ENCODE data around the gene PDZK1.
"Not testable (repeated sequence)": the region's sequence is repeated elsewhere in the genome, so short reads cannot be mapped to it uniquely, and the experiment has no call there.

Gene PDZK1

DNA sequence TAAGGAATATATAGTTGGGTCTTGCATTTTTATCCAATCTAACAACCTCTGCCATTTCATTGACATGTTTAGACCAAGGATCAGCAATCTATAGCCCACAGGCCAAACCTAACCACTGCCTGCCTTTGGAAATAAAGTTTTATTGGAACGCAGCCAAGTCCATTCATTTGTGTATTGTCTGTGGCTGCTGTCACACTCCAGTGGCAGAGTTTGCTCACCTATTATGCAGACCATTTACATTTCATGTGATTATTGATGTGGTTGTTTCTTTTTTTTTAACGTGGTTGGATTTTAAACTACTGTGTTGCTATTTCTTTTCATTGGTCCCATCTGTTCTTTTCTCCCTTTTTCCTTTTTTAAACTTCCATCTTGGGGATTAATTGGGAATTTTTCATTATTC is 44.7 kb downstream of the PDZK1 start:
- H3K4me3 ChIP-seq (ENCODE audit: low read depth, low read length); H3K9me3 ChIP-seq (ENCODE audit: control insufficient read depth, insufficient read depth, low read depth, low read length); CTCF ChIA-PET; H3K36me3 ChIP-seq (ENCODE audit: control insufficient read depth in 2 of 2, insufficient read depth in 1 of 2, low read length in 2 of 2); H3K4me1 ChIP-seq (ENCODE audit: control insufficient read depth, insufficient read depth, low read length); H3K27ac ChIP-seq (ENCODE audit: extremely low read depth, low read depth, low read length); POLR2A ChIA-PET: not testable (repeated sequence)
- peak; percentile 45; the same call in 1 of the 2 replicates for TF ChIP-seq OSR2 (tag by site-specific recombination; IDR thresholded peaks at IDR 0.05)

DNA sequence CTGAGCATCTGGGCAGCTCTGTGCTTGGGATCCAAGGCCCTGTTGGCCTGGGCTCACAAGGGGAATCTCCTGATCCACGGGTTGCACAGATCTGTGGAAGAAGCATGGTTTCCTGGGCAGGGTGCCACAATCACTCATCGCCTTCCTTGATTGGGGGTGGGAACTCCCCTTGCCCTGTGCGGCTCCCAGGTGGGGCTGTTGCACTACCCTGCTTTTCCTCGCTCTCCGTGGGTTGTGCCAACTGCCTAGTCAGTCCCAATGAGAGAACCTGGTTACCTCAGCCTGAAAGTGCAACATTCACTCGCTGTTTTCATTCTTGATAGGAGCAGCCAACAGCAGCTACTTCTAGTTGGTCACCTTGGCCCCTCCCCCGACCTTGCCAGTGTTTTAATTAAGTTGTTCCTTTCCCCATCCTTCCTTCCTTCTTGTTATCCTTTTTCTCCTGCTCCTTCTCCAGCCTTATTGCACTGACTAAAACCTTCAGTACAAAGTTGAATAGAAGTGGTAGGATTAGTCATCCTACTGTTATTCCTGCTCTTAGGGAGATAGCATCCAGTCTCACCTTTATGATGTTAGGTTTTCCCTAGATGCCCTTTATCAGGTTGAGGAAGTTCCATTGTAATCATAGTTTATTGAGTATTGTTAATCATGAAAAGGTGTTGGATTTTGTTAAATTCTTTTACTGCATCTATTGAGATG is 50.8 kb downstream of the PDZK1 start:
- H3K36me3 ChIP-seq (ENCODE audit: control insufficient read depth in 2 of 2, insufficient read depth in 1 of 2, low read length in 2 of 2); POLR2A ChIA-PET; CTCF ChIA-PET; H3K4me3 ChIP-seq (ENCODE audit: low read depth, low read length); H3K4me1 ChIP-seq (ENCODE audit: control insufficient read depth, insufficient read depth, low read length); H3K9me3 ChIP-seq (ENCODE audit: control insufficient read depth, insufficient read depth, low read depth, low read length); H3K27ac ChIP-seq (ENCODE audit: extremely low read depth, low read depth, low read length): not testable (repeated sequence)

DNA sequence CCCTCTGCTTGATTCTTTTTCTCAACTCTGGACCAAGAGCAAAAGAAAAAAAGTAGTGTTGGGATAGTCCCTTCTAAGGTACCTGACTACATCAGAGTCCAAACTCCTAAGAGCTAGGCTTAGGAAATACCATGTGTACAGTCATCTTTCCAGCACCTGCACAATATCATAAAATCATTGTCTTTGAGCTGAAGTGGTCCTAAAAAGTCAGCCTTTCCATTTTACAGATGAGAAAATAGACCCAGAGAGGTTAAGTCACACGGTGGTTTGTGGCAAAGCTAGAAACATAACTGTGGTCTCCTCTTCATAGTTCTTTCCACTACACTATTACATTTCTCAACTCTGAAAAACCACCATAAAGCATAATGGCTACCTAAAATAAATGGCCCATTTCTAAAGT is 63.2 kb downstream of the PDZK1 start:
- CTCF ChIA-PET; H3K4me3 ChIP-seq (ENCODE audit: low read depth, low read length); H3K36me3 ChIP-seq (ENCODE audit: control insufficient read depth in 2 of 2, insufficient read depth in 1 of 2, low read length in 2 of 2); H3K27ac ChIP-seq (ENCODE audit: extremely low read depth, low read depth, low read length); H3K9me3 ChIP-seq (ENCODE audit: control insufficient read depth, insufficient read depth, low read depth, low read length); POLR2A ChIA-PET; H3K4me1 ChIP-seq (ENCODE audit: control insufficient read depth, insufficient read depth, low read length): not testable (repeated sequence)

DNA sequence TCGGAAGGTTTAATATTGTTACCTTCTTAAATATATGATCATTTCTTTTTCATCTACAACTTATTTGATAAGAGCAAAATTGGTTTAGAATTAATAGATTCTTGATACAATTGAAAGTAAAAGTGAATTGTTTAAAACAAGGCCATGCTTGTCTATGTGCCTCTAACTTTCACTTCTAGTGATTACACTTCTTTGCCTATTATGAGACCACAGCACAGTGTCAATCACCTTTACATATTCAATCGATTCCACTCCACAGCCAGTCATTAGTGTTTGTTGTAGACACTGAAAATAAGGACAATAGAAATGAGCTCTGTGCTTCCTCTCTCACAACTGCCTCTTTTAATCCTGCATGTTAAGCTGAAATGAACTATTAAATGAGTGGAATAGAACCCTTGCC is 65.3 kb downstream of the PDZK1 start:
- H3K9me3 ChIP-seq (ENCODE audit: control insufficient read depth, insufficient read depth, low read depth, low read length); POLR2A ChIA-PET; CTCF ChIA-PET; H3K4me1 ChIP-seq (ENCODE audit: control insufficient read depth, insufficient read depth, low read length); H3K36me3 ChIP-seq (ENCODE audit: control insufficient read depth in 2 of 2, insufficient read depth in 1 of 2, low read length in 2 of 2); H3K27ac ChIP-seq (ENCODE audit: extremely low read depth, low read depth, low read length); H3K4me3 ChIP-seq (ENCODE audit: low read depth, low read length): not testable (repeated sequence)

DNA sequence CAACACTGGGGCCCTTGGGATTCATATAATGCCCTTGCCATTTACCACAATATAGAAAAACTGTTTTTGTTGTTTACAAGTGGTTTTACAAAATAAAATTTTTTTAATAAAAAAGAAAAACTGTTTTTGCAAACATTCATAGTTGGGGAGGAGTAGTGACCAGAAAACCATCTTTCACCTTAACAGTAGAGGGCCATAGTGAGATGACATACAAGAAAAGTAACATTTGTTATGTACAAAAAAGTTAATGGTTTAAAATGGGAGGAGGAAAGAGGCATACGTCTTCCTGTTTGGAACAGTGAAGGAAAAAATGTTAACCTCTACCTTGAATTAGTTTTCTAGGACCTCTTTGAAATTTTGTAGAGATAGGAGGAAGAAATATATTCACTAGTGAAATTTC is 70.9 kb downstream of the PDZK1 start:
- H3K9me3 ChIP-seq (ENCODE audit: control insufficient read depth, insufficient read depth, low read depth, low read length); POLR2A ChIA-PET; H3K36me3 ChIP-seq (ENCODE audit: control insufficient read depth in 2 of 2, insufficient read depth in 1 of 2, low read length in 2 of 2); H3K4me1 ChIP-seq (ENCODE audit: control insufficient read depth, insufficient read depth, low read length); CTCF ChIA-PET; H3K27ac ChIP-seq (ENCODE audit: extremely low read depth, low read depth, low read length); H3K4me3 ChIP-seq (ENCODE audit: low read depth, low read length): not testable (repeated sequence)

DNA sequence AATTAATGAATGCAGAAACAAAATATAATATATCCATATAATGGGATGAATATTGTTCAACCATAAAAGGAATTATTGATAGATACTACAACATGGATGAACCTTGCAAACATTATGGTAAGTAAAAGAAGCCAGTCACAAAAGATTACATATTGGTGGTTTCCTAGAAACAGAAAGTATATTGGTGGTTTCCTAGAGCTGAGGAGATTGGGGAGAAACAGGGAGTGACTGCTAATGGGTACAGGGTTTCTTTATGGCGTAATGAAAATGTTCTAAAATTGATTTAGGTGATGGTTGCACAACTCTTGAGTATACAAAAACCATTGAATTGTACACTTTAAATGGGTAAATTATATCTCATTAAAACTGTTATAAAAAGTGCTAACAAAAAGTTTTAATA is 85.0 kb downstream of the PDZK1 start:
- H3K36me3 ChIP-seq (ENCODE audit: control insufficient read depth in 2 of 2, insufficient read depth in 1 of 2, low read length in 2 of 2); POLR2A ChIA-PET; CTCF ChIA-PET; H3K9me3 ChIP-seq (ENCODE audit: control insufficient read depth, insufficient read depth, low read depth, low read length); H3K4me3 ChIP-seq (ENCODE audit: low read depth, low read length); H3K27ac ChIP-seq (ENCODE audit: extremely low read depth, low read depth, low read length); H3K4me1 ChIP-seq (ENCODE audit: control insufficient read depth, insufficient read depth, low read length): not testable (repeated sequence)
